Stimulated activated CD8-positive, alpha-beta memory T cell treated with anti-CD3 and anti-CD28 coated beads, Interleukin-15, amount 100 ng/mL, for 24 hours (primary cell): ENCODE data around the gene ABCG1.
"Not testable (repeated sequence)": the region's sequence is repeated elsewhere in the genome, so short reads cannot be mapped to it uniquely, and the experiment has no call there.

ENCODE experiments used
- DNase-seq: peaks from one replicate; pipeline ENCODE4 v3.0.0-alpha.2; 2020; ENCODE audit warnings: low read depth

The ABCG1 gene

DNA sequence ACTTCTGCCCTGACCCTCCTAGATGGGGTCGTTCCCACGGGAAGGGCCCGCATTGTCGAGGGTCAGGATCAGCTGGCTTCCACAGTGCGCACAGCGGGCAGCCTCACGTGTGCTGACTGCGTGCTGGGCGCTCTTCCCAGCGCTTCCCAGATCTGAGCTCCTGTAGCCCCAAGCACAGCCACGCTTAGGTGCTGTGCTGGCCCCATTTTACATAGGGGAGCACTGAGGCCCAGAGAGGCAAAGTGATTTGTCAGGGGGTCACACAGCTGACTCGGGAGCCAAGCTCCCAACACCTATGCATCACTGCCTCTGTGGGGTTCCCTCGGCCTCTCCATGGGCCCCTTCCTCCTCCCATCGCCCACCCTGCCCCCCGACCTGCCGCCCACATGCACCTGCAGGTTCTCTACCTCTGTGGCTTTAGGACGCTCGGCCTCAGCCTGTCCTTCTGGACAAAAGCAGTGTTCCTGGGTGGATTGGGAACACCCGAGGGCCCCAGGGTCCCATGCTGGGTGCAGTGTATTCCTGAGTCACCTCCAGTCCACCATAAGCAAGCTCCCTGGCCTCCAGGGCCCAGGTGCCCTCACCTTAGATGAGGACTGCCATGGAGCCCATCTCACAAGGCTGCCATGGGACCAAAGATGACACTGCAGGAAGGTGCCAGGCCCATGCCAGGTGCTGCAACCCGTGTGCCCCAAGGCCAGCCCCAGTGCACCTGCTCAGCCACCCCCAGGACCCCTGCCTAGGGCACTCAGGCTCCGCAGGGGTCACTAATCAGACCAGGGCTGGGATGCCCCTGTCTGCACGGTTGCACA lies 73.0 kb downstream of the ABCG1 start:
- no peak for DNase-seq

DNA sequence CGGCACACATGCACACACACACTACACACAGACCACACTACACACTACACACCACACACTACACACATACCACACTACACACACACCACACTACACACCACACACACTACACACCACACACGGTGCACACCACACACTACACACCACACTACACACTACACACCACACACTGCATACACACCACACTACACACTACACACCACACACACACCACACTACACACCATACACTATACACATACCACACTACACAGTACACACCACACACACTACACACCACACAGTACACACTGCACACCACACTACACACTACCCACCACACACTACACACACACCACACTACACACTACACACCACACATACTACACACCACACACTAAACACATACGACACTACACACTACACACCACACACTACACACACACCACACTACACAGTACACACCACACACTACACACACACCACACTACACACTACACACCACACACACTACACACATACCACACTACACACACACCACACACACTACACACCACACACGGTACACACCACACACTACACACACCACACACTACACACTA lies 73.7 kb downstream of the ABCG1 start:
- not testable (repeated sequence) for DNase-seq

DNA sequence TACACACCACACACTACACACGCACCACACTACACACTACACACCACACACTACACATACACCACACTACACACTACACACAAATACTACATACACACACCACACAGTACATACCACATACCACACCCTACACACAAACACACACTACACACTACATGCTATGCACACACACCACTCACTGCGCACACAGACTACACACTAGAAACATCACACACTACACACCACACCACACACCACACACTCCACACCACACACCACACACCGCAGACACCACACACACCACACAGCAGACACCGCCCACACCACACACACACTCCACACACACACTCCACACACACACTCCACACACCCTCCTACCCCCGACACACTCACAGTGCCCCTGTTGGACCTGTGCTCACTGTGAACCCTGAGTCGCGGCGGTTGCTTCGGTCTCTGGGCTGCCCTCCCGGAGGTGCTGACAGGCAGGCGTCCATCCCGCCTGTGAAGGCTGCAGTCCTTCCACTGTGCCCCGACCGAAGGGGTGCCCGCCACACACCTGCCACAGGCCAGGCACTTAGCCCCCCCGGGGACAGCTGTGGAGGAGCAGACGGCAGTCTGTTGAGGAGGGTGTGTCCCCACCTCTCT lies 74.8 kb downstream of the ABCG1 start:
- DNase-seq: no peak

DNA sequence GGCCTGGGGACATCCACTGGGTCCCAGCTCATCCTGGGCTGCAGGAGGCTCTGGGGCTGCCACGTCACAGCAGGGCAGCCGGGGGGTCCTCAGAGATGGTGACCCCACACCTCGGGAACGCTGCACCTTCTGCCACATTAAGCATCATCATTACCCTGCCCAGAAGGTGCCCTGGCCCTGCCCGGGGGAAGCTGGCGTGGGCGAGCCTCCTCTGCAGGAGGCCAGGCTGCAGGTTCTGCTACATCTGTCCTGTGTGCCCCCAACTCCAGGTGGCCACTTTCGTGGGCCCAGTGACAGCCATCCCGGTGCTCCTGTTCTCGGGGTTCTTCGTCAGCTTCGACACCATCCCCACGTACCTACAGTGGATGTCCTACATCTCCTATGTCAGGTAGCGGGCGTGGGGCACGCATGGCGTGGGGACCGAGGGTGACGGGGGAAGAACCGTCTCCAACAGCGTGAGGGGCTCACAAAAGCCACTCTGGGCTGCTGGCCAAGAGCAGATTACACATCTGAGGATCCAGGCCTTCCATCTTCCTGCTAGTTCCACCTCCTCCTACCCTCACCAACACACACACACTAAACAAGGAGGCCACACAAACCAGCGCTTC lies 75.4 kb downstream of the ABCG1 start:
- no peak for DNase-seq

DNA sequence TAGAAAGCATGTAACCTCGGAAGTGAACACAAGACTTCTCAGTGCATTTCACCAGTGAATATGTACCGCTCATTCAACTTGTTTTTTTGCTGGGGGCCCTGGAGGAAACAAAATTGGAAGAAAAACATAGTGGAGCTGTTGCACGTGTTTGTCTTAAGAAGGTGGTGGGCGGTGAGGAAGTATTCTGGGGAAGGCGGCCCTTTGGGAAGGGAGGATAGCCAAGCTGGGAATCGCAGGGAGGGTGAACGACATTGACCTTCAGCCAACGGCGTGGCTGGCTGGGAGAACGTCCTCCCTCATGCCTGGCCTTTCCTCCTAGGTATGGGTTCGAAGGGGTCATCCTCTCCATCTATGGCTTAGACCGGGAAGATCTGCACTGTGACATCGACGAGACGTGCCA lies 76.9 kb downstream of the ABCG1 start:
- no peak for DNase-seq

DNA sequence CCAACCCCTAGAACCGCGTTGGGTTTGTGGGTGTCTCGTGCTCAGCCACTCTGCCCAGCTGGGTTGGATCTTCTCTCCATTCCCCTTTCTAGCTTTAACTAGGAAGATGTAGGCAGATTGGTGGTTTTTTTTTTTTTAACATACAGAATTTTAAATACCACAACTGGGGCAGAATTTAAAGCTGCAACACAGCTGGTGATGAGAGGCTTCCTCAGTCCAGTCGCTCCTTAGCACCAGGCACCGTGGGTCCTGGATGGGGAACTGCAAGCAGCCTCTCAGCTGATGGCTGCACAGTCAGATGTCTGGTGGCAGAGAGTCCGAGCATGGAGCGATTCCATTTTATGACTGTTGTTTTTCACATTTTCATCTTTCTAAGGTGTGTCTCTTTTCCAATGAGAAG lies 77.6 kb downstream of the ABCG1 start:
- no peak for DNase-seq

DNA sequence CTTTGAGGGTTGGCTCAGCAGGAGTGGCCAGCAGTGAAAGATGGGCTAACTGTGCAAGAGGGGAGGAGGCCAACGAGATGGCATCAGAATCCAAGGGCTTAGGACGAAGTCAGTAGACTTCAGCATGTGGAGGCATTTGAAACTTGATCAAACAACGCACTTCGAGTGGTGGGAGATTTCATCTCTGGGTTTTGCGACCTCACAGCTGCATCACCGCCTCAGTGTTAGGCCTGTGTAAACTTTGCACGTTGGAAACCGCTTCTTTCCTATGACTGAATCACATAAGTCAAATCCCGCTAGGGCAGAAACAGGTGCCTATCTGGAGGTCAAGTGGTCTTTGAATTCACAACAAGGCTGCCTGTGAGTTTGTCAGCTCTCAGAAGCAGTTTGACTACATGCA lies 78.4 kb downstream of the ABCG1 start:
- DNase-seq: no peak

DNA sequence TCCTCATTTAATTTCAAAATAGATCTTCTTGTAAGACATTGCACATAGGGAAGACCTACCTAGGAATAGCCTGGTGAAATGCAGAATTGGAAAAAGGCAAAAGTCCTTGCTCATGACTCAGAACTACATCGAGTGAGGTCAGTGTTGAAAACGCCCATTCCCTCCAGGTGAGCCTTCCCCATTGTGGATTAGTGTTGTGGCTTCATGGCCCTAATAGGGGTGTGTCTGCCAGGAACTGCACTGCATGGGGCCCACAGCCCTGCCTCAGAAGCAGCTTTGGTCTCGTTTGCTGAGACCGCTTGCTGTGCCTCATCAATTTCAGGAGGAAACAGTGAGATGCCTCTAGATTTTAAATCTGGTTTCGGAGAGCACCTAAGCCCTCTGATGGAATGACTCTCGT lies 79.3 kb downstream of the ABCG1 start:
- no peak for DNase-seq

DNA sequence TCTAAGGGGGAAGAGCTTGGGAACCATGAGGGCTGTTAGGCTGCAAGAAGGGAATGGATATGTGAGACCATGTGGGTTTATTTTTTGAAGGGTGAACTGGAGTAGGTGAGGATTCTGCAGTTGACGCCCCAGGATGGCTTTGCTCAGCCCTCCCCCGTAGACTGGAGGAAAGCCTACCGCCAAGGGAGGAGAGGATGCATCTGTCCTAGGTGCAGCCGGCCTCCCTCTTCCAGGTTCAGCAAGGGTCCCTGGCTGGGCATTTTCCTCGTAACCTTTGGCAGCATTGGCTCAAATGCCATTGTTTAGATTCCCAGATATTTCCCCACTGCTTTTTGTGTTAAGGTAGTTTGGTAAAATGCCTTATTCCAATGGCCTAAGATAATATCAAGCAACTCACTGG lies 79.7 kb downstream of the ABCG1 start:
- no peak for DNase-seq

DNA sequence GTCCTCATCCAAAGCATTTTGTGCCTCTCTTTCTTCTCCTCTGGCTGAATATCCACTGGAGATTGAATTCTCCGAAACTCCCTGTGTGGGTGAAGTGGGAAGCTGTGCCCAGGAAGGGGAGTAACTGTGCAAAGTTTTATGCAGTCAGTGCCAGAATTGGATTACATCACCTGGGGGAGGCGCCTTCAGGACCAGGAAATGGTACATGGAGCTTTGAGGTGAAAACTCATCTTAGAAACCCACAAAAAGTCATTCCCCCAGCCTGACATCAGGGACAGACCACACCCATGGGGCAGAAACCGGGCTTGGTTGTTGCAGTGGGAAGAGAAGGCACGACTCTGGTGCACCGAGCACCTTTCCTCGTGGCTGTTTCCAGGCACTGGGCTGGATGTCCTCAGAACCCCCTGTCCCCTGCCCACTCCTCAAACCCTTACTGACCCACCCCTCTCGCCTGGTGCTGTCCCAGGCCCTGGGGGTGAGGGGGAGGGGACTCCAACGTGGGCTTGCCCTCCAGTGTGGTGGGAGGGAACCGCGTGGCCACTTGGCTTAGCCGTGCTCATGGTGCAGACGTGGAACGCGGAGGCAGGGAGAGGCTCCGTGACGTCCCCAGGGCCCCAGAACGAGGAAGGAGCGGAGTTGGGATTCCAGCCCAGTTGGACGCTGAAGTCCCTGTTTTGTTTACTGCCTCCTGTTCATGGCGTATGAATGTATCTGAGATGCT lies 80.5 kb downstream of the ABCG1 start:
- no peak for DNase-seq

DNA sequence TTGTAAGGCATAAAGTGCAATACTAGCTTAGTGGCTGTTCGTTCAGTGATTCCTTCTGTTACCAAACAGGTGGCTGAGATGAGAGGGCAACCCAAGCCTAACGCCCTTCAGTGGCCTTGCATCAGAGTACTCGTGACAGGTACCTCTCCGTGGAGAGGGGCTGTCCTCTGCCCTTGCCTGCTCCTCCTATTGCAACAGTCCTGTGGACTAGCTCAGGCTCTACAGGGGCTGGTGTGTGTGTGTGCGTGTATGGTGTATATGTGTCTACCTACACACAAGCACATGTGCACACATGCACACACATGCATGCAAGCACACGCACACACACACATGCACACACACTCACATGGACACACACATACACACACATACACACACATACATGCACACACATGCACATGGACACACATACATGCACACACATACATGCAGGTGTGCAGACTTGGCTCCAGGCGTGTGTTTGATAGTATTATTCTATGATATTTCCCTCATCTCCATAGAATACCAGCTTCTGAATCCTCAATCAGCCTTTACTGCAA lies 81.2 kb downstream of the ABCG1 start:
- DNase-seq: no peak

DNA sequence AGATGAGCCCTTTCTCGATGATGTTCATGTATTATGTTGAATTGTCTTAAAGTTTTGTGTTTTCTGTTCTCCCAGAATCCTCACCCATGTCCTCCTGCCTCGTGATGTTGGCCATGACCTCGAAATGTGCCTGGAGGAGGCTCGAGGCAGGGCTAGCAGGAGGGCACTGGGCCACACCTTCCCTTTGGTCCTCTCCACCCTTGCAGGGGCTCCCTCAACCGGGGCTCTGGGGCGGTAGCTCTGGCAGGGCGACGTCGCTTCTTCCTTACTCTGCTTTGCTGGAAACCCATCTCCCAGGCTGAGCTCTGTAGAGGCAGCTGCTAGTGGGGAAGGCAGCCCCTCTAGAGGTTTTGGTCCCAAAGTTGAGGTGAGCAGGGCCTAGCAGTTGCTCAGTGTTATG lies 82.0 kb downstream of the ABCG1 start:
- DNase-seq: no peak

DNA sequence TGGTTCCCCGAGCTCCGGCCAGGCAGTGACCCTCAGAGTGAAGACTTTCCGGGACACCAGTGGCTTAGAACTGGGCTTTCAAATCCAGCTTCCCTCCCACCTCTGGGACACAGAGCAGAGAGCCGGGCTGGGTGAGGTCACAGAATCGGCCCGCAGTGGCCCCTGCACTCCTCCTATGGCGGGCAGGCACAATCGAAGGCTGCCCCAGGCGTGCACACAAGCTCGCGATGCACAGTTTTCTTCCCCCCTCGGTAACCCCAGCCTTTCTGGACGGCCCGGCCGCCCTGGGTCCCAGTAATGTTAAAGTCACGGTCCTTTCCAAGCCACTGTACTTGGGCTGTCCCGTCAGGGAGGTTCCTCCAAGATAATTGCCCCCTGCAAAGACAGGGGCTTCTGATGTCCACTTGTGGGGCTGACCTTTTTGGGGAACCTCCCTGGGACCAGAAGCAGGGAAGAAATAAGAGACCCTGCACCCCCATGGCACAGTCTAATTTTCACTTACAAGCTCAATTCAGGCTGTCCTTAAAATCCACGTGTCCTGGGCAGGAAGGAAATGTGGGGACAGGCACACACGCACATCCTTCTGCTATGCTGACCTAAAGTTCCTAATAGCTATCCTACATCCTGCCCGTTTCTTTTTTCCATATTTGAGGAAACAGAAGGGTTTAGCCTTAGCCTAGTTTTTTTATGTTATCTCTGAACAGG lies 82.6 kb downstream of the ABCG1 start:
- no peak for DNase-seq

DNA sequence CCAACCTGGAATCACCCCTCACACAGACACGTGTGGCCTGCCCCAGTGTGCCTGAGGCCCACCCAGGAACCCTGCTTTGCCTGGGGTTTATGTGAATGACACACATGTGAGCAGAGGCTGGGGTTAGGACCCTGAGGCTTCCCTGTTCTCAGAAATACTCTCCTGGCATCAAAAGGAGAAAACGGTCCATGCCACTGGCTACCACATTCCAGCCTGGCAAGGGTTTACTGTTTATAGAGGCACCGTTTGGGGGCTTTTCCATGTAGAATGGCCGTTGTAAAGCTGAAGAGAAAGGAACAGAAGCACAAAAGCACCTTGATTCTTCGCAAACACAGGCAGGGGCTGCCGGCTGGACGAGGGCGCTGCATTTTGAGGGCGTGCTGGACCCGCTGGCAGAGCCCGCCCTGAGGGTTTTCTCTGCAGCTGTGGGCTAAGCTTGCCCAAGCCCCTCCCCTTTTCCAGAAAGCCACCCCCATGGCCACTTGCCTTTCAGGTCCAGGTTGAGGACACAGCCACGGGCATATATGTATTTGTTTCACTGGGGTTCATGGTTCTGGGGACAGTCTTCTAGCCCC lies 83.2 kb downstream of the ABCG1 start:
- no peak for DNase-seq

DNA sequence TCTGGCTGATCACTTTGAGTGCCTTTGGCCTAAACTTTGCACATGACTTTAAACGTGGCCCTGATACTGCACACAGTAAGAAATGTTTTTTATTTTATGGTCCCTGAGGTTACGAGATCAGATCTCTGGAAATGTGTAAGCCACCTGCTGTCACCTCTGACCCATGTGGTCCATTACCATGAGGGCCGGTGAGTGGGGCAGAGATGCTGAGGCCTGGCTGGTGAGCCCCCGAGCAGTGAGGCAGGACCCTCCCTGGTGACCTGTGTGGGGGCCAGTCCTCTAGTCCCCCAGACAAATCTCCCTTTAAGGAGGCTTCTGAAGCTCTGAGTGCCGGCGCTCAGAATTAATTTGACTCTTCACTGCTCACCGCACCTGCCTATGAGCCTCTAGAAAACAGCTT lies 83.9 kb downstream of the ABCG1 start:
- DNase-seq: no peak

DNA sequence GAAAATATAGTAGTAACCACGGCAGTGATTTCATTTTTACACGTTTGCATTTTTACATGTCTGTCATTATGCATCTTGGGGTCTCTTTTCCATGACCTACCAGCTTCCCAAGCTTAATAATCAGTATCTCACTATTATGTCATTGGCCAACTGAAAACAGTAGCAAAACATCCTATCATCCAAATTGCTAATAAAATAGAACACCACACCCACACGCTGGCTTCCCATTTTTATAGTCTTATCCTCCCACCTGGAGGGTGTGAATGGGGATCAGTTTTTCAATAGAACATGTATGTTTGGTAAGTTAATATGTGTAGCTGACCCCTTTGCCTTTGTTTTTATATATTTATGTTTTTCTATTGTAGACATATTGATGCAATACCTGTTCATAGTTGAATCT lies 84.5 kb downstream of the ABCG1 start:
- DNase-seq: no peak

DNA sequence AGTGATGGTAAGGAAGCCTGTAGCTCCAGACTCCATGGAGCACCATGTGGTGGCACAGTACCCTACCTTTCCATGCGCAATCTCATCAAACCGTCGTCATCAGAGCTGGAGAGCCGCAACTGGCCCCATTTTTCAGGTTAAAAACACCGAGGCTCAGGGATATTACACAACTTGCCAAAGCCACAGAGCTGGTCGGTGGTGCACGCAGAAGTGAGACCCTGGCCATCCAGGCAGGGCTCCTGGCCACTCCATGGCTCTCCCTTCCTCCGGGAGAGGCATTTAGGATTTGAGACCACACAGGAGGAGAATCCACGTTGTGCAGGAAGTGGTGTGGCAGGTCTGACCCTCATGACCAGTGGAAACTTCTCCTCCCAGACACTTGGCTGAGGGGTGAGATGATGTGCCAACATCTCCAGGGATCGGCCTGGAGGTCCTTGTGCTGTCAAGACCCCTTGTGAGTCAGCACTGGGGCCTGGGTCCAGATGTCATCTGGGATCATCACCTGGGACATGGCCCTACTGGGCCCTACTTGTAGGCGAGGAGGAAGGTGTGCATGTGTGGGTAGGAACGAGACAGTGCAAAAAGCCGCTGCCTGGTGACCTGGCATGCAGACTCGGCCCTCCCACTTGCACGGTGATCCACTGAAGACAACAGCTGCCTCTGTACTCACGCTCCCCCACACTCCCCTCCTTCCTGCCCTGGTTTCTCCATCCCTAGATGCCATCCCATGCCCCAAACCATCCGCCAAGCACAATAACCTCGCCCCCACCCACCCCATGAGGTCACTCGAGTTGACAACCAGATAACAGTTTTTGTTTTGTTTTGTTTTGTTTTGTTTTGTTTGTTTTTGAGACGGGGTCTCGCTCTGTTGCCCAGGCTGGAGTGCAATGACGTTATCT lies 85.9 kb downstream of the ABCG1 start:
- DNase-seq: no peak

DNA sequence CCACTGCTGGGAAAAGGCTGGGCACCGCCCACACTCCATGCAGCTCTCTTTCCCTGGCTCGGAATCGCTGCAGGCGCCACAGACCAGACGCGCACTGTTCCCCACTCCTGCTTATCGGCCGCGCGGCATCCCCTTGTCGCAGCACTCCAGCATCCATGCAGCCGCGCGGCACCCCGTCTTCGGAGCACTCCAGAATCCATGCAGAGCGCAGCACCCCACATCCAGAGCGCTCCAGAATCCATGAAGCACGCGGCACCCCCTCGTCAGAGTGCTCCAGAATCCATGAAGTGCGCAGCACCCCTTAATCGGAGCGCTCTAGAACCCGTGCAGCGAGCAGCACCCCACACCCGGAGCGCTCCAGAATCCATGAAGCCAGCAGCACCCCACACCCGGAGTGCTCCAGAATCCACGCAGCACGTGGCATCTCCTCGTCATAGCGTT lies 86.8 kb downstream of the ABCG1 start:
- DNase-seq: no peak

DNA sequence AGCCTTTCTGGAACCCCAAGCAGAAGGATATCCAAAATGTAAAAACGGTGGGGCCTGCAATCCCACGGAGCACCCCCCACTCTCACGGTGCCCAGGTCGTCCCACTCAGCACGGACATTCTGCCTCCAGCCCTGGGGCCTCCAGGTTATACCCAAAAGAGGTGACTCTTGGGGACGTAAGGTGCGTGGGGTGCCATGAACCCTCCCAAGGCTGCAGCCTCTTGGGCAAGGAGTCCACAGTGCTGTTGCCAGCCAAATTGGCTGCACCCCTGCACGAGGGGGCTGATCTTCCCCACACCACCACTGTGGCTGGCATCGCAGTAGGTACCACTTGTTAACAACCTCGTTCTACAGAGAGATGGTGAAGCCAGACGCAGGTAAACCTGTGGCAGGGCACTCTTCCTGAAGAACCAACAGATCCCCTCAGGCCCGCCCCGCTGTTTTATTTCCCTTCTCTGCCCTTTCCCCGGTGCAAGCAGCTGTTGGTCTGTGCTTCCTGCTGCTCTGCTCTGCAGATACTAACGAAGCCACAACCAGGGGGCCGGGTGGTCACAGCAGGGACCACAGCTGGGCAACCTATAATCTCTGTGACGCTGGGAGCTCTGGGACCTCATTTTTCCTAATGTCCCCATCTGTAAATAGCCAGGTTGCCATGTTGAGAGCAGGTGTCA lies 87.6 kb downstream of the ABCG1 start:
- DNase-seq: no peak

DNA sequence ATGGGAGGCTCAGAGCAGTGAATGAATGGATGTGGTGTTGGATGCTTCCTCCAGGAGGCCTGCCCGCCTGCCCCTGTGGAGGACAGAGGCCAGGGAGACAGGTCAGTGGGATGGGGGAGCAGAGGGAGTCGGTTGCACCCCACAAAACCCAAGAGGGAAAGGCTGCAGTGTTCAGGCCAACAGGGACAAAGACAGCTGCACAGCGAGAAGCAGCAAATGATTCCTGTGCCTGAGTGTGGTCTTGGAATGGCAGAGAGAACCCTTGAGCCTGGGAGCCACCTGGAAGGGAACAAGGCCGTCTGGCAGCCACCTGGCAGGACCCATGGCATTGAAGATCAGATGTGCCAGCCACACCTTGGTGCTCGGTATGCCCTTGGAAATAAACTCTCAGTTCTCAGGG lies 88.2 kb downstream of the ABCG1 start:
- no peak for DNase-seq
